Lung (tissue), 16 donors: ENCODE data around the gene CEP350. TPM values are rescaled to one million over a fixed set of nuclear protein-coding genes. Genes with fewer than 3 reads are reported as not detected.

Experiments used
- ATAC-seq: fragments of 200-7000 bp; cut with Tn5 transposase; one replicate; pipeline ENCODE4 v1.9.1; 2020; ENCODE audit warnings: moderate number of reproducible peaks; ENCODE audit not compliant: insufficient read depth, low FRiP score
- DNase-seq, 3 donors: peaks; one replicate each; pipeline ENCODE4 v3.0.0-alpha.2; 2013 to 2017
- H3K27ac ChIP-seq, 2 donors: one replicate each; pipeline ENCODE4 v1.5.1; 2013; ENCODE audit warnings: mild to moderate bottlenecking in 2 of 2, moderate library complexity in 2 of 2, control low read depth in 1 of 2, inconsistent platforms in 1 of 2, low read depth in 1 of 2, low read length in 1 of 2
- H3K27me3 ChIP-seq, 3 donors: one replicate each; pipeline ENCODE4 v1.5.1; 2013; ENCODE audit warnings: low read length in 2 of 3; ENCODE audit not compliant: control insufficient read depth in 3 of 3, insufficient read depth in 3 of 3
- H3K36me3 ChIP-seq, 4 donors: one replicate each; pipeline ENCODE4 v1.5.1; 2013; ENCODE audit warnings: low read length in 4 of 4, mild to moderate bottlenecking in 1 of 4, moderate library complexity in 1 of 4; ENCODE audit not compliant: control insufficient read depth in 4 of 4, insufficient read depth in 4 of 4
- H3K4me1 ChIP-seq, 5 donors: one replicate each; pipeline ENCODE4 v1.5.1; 2013; ENCODE audit warnings: low read length in 5 of 5, mild to moderate bottlenecking in 2 of 5, moderate library complexity in 1 of 5; ENCODE audit not compliant: control insufficient read depth in 5 of 5, insufficient read depth in 5 of 5
- H3K4me3 ChIP-seq: one replicate; pipeline ENCODE4 v1.5.1; 2013; ENCODE audit warnings: mild to moderate bottlenecking, control low read depth, moderate library complexity
- H3K9ac ChIP-seq, 2 donors: one replicate each; pipeline ENCODE4 v1.5.1; 2013; ENCODE audit warnings: low read length in 2 of 2, control low read depth in 1 of 2; ENCODE audit not compliant: insufficient read depth in 1 of 2
- H3K9me3 ChIP-seq, 4 donors: one replicate each; pipeline ENCODE4 v1.5.1; 2013; ENCODE audit warnings: low read length in 3 of 4, mild to moderate bottlenecking in 1 of 4, moderate library complexity in 1 of 4; ENCODE audit not compliant: control insufficient read depth in 4 of 4, insufficient read depth in 3 of 4
- CTCF ChIP-seq: IDR thresholded peaks from 2 replicates; pipeline ENCODE4 v1.5.1; 2012; ENCODE audit warnings: mild to moderate bottlenecking; ENCODE audit errors: control extremely low read depth, extremely low read depth
- whole genome bisulfite sequencing, 2 donors: extraction: QIAGEN DNeasy Blood & Tissue Kit; methylation state at CpG; one replicate each; pipeline ENCODE4 v1.1.7; 2013; 5-methylcytosine and 5-hydroxymethylcytosine counted together
- long read RNA-seq, 5 donors: transcript quantifications; one replicate each; lab custom pipeline, GENCODE V29; 2026
- polyA plus RNA-seq, 2 donors: library from polyadenylated mRNA; stranded (reverse); fragments of 200-250 nt; gene quantifications; one replicate each; pipeline ENCODE4 v1.2.1, GENCODE V29; 2013
- total RNA-seq, 2 donors: library from RNA; depleted of rRNA in 1 of 2; stranded (reverse); fragments of >200 nt in 1 of 2; gene quantifications; one replicate each; pipeline ENCODE4 v1.2.1, GENCODE V29; 2014 to 2021
- donor health status: control.
- donor health status: control.
- donor health status: Bipolar disorder and iron deficiency.
- donor health status: healthy.
- donor health status: DM: yes; HTN: yes; CAD: no.

CEP350 gene
- total RNA-seq (10 to 100 TPM; 35.3 to 89.8 TPM), polyA plus RNA-seq (10 to 100 TPM in 1 of 2 donors, 1 to 10 TPM in 1; 4.3 to 10.7 TPM)
- long read RNA-seq, donor 1, partial matches to known transcripts, result 5 of 5 reads
- long read RNA-seq, donor 1, other reads (novel, unspliced or antisense), result 0 of 5 reads
- long read RNA-seq, donor 2, result 0 reads
- long read RNA-seq, donor 3, result 0 reads
- long read RNA-seq, donor 4, result 0 reads
- long read RNA-seq, donor 5, result 0 reads

GRCh38 chr1:179954493-179955286, at the start of gene CEP350:
TSS of gene CEP350 (plus strand) at chr1:179954810. CDS start at chr1:179986182, 31,372 bp downstream.
- Histone ChIP-seq H3K9ac (peak within 1 kb of the TSS; percentile 93 to 94), H3K4me1 (peaks cover 0 to 31% (median 5%) of the 10 kb centered on the region in 5 donors), H3K9me3 (no peaks in the 10 kb centered on the region), H3K4me3 (peak within 1 kb of the TSS; percentile 93), H3K27ac (peak within 1 kb of the TSS; percentile 89 to 98), H3K27me3 (no peaks in the 10 kb centered on the region), H3K36me3 (peaks cover 0 to 6% (median 0%) of the 10 kb centered on the region in 4 donors)
- ATAC-seq (peak; percentile 98), DNase-seq (peak; percentile 99 to 100 (median 100))
- no peak for TF ChIP-seq CTCF
- WGBS, 2 donors, result 0 to 1% methylated on average over 64 to 72 of the region's 72 CpGs

GRCh38 chr1:179910934-179911333, 43.7 kb upstream of the CEP350 start:
- H3K9me3 ChIP-seq, result no peaks in the 10 kb centered on the region
- H3K36me3 ChIP-seq, result peaks cover 8 to 34% (median 21%) of the 10 kb centered on the region in 4 donors
- H3K27me3 ChIP-seq, result no peaks in the 10 kb centered on the region
- no peak for DNase-seq
- ATAC-seq, result no peak
- no peak overlapping the region for H3K4me3 ChIP-seq
- no peak overlapping the region for H3K9ac ChIP-seq
- H3K27ac ChIP-seq, result no peak overlapping the region
- TF ChIP-seq CTCF, result no peak
- no peaks in the 10 kb centered on the region for H3K4me1 ChIP-seq
- WGBS, 2 donors, result 53 to 74% methylated on average over 1 of the region's 1 CpG

- TF ChIP-seq CTCF, result no peak
- no peaks in the 10 kb centered on the region for H3K9me3 ChIP-seq
- WGBS, 2 donors, result 100% methylated on average over 3 of the region's 3 CpGs
- no peak overlapping the region for H3K9ac ChIP-seq
- ATAC-seq (no peak), DNase-seq (no peak)
- no peak overlapping the region for H3K27ac ChIP-seq
- H3K36me3 ChIP-seq, result peaks cover 8 to 39% (median 23%) of the 10 kb centered on the region in 4 donors
- no peaks in the 10 kb centered on the region for H3K4me1 ChIP-seq
- no peak overlapping the region for H3K4me3 ChIP-seq
- no peaks in the 10 kb centered on the region for H3K27me3 ChIP-seq
Observed at GRCh38 chr1:179911812-179912211, 42.8 kb upstream of the CEP350 start.
